DMS53 treated with DMSO at 0.1 percent for 48 hours (cell line): Measurements from ENCODE around the gene KRTAP10-3.
A peak's percentile ranks its signal among the peaks of the same experiment; 100 is the strongest.
"Not testable (repeated sequence)": the region's sequence is repeated elsewhere in the genome, so short reads cannot be mapped to it uniquely, and the experiment has no call there.

Experiments used
- DNase-seq: peaks from one replicate; lab custom pipeline; 2025; ENCODE audit not compliant: unreplicated experiment; lab: John Stamatoyannopoulos, UW

KRTAP10-3 gene

DNA sequence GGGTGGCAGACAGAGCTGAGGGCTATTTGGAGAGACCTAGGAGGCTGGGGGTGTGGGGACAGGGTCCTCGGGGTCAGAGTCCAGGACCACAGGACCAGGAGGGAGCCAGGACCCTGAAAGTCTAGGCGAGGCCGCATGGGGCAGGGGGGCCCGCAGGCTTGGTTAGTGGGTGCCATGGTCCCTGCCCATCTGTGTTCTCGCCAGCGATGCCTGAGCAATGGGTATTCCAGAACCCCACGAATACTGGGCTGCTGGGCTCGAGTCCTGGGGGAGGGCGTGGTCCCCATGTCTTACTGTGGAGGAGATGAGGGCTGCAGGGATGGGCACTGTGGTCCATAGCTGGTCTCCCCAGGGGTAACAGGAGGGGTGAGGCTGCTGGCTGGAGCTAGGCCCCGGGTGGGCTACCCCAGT, 31.7 kb upstream of the KRTAP10-3 start:
- DNase-seq, result no peak

DNA sequence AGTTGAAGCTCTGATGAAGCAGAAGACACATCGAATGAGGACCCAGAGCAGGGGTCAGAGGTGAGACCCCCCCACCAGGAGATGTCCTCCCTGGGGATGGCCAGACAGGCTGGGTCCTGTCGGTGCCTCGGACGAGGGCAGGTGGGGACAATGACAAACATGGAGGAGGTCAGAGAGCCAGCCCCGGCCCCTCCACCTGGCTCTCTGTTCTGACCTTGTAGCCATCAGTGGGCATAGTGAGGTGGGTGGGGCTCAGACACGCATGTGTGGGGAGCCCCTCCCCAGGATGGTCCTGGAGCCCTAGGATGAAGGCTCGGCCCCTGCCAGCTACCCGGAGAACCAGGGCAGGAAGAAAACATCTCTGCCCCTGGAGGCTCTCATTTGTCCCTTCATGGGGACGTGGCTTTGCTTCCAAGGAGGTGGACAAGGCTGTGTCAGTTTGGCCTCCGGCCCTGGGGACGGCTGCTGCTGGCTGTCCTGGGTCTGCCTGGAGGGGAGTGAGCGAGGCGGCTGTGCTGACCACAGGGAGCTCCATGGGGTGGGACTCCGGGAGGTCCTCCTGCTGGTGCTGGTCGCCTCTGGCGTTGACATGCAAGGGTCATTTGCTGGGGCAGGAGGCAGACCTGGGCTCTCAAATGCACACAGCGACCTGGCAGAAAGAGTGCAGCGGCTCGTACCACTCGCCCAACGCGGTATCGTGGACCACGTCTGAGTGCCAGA, 31.2 kb upstream of the KRTAP10-3 start:
- DNase-seq, result no peak

DNA sequence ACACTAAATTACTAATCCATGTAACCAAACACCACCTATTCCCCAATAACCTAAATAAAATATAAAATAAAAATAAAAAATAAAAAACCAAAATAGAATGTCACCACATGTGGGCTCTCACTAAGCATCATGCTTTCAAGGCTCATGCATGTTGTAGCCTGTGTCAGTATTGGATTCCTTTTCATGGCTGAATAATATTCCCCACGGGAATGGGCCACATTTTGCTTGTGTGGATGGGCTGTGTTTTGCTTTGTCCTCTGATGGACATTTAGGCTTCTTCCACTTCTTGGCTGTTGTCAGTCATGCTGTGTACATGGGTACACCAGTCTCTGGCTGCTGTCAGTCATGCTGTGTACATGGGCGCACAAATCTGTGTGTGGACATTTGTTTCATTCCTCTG, 30.5 kb upstream of the KRTAP10-3 start:
- no peak for DNase-seq

DNA sequence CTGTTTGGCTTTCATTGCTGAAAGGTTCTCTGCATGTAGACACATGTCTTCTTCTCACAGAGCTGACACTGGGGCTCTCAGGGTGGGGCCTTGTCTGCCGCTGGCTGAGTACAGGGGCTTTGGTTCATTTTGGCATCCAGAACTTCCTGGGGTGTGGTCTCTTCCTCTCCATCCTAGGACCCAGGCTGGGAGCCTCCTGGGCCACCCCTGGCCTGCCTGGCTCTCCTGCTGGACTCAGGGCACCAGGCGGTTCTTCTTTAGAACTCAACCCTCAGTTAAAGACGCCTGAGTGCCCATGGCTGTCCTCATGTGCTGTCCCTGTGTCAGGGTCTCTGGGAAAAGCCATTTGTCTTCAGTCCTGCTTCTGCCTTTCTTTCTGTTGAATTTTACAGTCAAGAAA, 27.3 kb upstream of the KRTAP10-3 start:
- no peak for DNase-seq

DNA sequence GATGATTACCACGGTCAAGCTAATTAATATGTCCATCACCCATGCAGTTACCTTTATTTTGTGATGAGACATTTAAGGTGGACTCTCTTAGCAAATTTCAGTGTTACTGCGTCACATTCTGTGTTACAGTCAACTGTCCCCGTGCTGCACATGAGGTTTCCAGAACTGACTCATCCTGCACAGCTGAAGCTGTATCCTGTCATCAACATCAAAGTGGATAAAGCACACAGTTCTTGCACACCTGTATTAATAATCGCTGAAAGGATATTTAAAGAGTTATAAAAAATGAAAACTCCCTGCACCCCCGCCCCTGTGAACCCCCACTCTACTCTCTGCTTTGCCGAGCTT, 25.2 kb upstream of the KRTAP10-3 start:
- no peak for DNase-seq

DNA sequence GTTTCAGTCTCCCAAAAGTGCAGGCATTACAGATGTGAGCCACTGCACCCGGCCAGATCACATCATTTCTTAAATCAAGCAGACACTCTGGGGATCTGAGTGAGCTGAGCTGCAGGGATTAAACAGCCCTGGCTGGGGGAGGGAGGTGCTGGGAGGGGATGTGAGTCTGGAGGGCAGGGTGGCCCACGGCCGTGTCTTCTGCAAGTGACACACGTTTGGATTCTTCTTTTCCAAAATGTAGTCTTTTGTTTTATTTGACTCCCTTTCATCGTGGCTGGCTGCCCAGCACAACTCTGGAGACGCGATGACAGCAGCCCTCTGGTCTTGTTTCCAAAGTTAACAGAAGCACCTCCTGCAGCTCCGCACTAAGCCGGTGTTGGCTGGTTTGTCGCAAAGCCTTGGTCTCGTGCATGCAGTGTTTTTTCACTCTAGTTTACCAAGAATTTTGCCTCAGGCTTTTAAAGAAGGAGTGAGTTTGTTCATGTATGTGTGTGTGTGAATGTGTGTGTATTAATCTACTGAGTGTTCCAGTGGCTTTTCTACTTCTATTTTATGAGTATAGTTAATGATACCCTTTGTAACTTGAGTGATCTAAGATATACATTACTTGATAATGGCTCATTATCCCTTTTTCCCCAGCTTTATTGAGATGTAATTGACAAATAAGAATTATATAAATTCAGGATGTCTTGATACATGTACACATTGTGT, 24.6 kb upstream of the KRTAP10-3 start:
- DNase-seq, result no peak

DNA sequence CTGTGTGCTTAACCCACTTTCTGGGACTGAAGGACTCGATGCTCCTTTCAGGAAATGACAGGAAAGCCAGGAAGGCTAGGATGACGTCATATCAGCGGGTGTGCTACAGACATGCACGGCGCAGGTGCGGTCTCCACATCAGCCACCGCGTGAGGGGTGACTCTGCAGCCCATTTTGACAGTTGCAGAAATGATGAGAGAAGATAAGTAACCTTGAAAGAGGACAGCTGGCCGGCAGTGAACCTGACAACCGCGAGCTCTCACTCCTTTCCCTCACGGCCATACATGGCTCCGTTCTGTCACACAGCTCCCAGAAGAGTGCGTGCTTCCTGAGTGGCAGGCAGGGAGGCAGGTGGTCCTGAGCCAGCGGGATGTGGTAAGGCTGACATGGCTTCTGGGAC, 23.5 kb upstream of the KRTAP10-3 start:
- DNase-seq, result no peak

DNA sequence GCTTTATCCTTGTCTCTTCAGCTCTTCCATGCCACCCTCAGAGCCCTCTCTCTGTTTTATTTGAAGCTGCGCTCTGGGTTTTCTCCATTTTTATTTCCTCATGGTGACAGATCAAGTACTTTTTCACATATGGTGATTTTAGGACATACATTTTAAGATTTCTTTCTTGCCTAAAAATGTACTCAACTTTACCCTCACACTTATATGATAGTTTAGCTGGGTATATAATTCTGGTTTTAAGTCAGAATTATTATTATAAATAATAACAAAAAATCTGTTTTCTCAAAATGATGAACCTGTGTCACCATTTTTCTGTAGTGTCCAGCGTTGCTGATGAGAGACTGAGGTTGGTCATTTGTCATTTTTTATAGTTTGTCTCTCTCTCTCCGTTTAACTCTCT, 22.6 kb upstream of the KRTAP10-3 start:
- DNase-seq, result no peak

DNA sequence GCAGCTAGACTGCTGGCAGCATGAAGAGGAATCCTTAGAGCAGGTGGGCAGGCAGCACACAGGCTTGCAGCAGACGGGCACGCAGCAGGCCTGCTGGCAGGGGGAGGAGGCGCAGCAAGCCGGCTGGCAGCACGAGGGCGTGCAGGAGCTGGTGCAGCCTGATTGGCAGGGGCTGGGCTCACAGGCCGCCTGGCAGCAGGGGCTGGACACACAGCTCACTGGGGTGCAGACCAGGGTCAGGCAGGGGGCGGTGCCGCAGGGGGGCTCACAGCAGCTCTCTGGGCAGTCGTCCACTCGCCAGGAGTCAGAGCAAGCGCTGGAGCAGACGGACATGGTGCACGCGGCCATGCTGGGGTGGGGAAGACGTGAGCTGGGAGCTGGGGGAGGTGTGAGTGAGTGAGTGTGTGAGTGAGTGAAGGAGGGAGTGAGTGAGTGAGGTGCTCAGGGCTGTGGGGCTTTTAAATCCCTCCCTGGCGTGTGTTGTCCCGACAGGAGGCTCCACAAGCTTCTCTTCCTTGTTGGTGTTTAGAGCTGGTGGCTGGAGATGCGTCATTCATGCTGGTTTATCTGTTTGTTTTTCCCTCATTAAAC, 21.7 kb upstream of the KRTAP10-3 start, which contains the start of gene KRTAP10-5:
KRTAP10-5 (minus strand) TSS at position 374 of the 591 bp plus-strand sequence; CDS start at position 348, 26 bp downstream.
- peak; percentile 29 for DNase-seq

DNA sequence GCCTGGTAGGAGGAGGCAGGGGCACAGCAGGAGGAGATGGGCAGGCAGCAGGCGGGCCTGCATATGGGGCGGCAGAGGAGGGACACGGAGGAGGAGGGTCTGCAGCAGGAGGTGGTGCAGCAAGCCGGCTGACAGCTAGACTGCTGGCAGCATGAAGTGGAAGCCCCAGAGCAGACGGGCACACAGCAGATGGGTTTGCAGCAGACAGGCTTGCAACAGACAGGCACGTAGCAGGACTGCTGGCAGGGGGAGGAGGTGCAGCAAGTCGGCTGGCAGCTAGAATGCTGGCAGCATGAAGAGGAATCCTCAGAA, 21.2 kb upstream of the KRTAP10-3 start:
- DNase-seq, result no peak

DNA sequence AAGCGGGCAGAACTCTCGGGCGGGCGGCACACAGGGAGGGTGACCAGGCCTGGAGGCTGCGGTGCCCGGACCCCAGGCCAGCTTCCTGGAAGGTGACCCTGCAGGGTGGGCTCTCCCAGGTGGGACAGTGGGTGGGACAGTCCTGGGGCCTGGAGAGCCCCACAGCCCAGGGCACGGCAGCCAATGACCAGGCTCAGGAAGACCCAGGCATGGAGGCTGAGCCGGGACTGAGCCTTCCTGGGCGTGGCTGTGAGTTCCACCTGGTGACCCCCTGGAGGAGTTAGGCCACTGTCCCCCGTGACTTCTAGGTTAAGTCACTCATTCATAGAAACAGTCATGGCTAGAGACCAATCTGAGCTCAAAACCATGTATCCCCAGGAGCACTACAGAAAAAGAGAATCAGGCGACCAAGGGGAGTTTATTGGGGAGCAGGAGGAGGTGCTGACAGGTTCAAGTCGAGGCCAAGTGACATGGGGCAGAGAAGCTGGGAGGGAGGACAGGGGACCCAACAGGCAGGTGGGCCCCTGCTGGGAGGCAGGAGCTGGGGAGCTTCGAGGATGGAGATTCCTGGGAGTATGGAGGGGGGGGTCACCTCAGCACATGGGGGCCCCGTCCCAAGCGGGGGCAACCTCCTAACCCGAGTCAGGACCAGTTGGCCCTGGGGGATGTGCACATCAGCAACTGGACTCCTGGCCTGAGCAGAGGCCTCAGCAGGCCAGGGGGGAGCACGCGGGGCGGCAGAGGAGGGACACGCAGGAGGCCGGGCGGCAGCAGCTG, 20.6 kb upstream of the KRTAP10-3 start:
- no peak for DNase-seq

DNA sequence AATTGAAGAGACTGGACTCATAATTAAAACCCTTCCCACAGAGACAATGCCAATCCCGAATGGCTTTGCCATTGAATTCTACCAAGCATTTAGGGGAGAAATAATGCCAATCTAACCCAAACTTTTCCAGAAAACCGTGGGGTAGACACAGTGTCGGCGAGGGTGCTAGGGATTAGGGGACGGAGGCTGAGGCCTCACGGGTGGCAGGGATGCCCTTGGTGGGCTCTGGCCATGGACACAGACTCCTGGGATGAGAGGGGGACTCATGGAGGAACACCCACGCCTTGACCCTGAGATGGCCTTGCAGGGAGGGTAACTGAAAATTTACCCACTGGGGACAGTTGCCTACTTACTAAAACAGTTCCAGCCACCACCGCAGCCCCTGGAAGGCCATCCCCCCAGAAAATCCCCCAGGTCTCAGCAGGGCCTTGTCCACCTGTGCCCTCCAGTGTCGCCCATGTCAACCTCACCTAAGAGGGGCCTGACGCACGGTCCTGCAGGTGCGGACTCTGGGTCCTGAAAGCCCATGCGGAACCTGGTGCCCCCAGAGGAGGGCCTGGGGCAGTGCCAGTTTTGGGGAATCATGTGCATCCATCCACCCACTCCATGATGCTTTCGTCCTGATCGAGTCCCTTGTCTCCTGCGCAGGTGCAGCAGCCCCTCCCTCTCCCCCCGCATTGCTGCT, 19.9 kb upstream of the KRTAP10-3 start:
- DNase-seq, result no peak

DNA sequence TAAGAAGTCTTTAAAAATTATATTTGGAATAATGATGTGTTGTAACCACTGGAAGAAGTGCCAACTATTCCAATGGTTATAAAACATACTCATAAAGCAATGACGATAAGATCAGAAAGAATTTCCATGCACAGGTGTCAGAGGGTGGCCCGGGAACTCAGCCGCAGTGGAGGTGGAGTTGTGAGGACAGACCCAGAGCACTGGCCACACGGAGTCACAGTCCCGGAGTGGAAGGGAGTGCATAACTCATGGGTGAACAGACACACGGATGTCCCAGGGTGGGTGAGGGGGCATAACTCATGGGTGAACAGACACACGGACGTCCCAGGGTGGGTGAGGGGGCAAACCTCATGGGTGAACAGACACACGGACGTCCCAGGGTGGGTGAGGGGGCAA, 17.4 kb upstream of the KRTAP10-3 start:
- DNase-seq, result no peak

DNA sequence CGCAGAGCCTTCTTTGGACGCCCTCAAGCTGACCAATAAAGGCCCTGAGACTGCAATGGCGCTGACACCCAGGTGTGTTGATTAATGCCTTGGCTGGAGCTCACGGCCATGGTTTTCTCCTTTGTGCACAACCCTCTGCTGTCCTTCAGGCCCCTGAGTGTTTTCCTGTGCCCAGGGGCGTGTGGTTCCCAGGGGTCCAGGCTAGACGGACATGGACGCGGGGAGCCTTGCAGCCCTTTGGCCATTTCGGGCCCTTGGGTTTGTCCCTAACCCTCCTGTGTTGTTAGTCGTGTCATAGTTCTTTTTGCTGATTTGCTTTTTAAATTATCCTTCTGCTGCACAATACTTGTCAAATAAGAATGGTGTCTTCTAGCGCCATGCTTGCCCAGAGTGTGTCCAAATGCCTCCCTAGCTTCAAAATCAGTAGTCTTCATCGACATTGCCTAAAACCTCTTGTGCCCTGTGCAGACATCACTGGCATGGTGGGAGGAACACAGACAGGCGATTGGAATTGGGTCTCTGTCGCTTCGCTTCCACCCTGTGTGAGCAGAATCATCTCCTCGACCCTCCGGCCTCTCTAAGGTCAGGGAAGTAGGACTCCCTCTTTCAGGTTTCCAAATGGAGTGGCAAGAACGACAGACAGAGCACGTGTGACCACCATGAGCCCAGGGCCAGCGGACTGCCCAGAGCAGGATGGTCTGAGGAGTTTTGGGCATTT, 16.9 kb upstream of the KRTAP10-3 start:
- no peak for DNase-seq

DNA sequence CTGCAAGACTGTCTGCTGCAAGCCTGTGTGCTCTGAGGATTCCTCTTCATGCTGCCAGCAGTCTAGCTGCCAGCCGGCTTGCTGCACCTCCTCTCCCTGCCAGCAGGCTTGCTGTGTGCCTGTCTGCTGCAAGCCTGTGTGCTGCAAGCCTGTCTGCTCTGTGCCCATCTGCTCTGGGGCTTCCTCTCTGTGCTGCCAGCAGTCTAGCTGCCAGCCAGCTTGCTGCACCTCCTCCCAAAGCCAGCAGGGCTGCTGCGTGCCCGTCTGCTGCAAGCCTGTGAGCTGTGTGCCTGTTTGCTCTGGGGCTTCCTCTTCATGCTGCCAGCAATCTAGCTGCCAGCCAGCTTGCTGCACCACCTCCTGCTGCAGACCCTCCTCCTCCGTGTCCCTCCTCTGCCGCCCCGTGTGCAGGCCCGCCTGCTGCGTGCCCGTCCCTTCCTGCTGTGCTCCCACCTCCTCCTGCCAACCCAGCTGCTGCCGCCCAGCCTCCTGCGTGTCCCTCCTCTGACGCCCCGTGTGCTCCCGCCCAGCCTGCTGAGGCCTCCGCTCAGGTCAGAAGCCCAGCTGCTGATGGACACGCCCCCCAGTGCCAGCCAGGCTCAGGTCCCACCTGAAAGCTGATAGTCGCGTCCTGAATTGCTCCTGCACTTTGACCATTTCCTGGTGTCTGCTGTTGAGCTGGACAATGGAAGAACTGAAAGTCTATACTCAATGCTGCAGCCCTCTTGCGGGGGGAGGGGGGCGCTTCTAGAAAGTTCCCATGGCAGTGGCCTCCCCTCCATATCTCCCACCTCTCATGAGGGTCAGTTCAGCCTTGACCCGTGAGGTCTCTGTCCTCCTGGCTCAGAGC, 16.1 kb upstream of the KRTAP10-3 start:
- DNase-seq, result peak; percentile 48

DNA sequence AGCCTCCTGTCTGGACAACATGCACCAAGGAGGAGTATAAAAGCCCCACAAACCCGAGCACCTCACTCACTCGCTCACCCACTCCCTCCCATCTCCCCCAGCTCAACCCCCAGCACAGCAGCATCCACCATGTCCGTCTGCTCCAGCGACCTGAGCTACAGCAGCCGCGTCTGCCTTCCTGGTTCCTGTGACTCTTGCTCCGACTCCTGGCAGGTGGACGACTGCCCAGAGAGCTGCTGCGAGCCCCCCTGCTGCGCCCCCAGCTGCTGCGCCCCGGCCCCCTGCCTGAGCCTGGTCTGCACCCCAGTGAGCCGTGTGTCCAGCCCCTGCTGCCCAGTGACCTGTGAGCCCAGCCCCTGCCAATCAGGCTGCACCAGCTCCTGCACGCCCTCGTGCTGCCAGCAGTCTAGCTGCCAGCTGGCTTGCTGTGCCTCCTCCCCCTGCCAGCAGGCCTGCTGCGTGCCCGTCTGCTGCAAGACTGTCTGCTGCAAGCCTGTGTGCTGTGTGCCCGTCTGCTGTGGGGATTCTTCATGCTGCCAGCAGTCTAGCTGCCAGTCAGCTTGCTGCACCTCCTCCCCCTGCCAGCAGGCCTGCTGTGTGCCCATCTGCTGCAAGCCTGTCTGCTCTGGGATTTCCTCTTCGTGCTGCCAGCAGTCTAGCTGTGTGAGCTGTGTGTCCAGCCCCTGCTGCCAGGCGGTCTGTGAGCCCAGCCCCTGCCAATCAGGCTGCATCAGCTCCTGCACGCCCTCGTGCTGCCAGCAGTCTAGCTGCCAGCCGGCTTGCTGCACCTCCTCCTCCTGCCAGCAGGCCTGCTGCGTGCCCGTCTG, 15.2 kb upstream of the KRTAP10-3 start, which contains the start of gene KRTAP10-4:
KRTAP10-4 (plus strand) TSS at position 100 of the 827 bp plus-strand sequence; CDS start at position 130, 30 bp downstream.
- DNase-seq, result not testable (repeated sequence)

DNA sequence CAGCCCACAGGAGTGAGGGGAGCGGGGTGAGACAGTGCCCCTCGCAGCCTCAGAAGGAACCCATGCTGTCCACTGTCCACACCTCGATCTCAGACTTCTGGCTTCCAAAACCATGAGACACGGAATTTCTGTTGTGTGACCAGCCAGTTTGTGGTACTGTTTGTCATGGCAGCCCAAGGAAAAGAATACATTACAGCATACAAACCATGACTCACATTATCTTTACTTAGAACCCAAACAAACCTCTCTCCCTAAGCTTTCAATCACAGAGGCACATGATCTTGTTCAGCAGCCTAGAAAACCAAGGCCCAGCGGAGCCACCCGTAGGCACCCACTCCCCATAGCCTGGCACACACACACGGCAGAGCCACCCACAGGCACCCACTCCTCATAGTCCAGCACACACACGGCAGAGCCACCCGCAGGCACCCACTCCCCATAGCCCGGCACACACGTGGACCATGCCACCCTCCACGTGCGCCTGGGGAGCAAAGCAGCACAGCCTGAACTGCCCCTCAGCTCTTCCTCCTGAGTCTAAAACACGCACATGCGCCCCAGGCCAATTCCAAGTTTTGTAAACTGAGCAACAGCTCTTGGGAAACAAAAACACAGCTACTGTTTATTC, 14.5 kb upstream of the KRTAP10-3 start:
- DNase-seq, result peak; percentile 17
